IMR-90 (cell line): Measurements from ENCODE around the gene KCTD10. TPM values are rescaled to one million over a fixed set of nuclear protein-coding genes. Genes with fewer than 3 reads are reported as not detected.

Experiments
- ATAC-seq: fragments of 200-7000 bp; cut with Tn5 transposase; 2 replicates; pipeline ENCODE4 v1.9.1; 2020; ENCODE audit warnings: low read depth, mild to moderate bottlenecking, moderate library complexity
- BruUV-seq: library from RNA; stranded (reverse); fragments of 400-500 nt; replicated peaks from 2 replicates; lab custom pipeline; 2021; lab: Mats Ljungman, UMichigan
- CTCF ChIA-PET: fragments of 300-600 bp; formaldehyde crosslinking; extraction: SDS; loops from one replicate; lab custom pipeline; 2021; ENCODE audit warnings: antibody characterized with exemption; lab: Yijun Ruan, JAX
- POLR2A ChIA-PET: fragments of 300-600 bp; sonication (Branson Sonifier 250); formaldehyde crosslinking; loops from one replicate; lab custom pipeline; 2022; ENCODE audit warnings: antibody characterized with exemption; ENCODE audit not compliant: unreplicated experiment; lab: Charles Lee
- DNase-seq: peaks from one replicate; pipeline ENCODE4 v3.0.0; 2013
- H2AFZ ChIP-seq: replicated peaks from 2 replicates; pipeline ENCODE3; 2013; ENCODE audit warnings: low read length, mild to moderate bottlenecking; ENCODE audit not compliant: poor library complexity
- H2AK5ac ChIP-seq: 2 replicates; pipeline ENCODE4 v1.6.1; 2013; ENCODE audit warnings: low read depth, low read length, inconsistent platforms
- H2AK9ac ChIP-seq: replicated peaks from 2 replicates; pipeline ENCODE3; 2013; ENCODE audit warnings: mild to moderate bottlenecking, low read depth, low read length, moderate library complexity; ENCODE audit not compliant: poor library complexity
- H2BK120ac ChIP-seq: 2 replicates; pipeline ENCODE4 v1.6.1; 2013; ENCODE audit warnings: low read depth, low read length, inconsistent platforms
- H2BK15ac ChIP-seq: 3 replicates; pipeline ENCODE4 v1.6.1; 2013; ENCODE audit warnings: low read depth, low read length, inconsistent platforms
- H2BK20ac ChIP-seq: 2 replicates; pipeline ENCODE4 v1.6.1; 2013; ENCODE audit warnings: low read depth, mild to moderate bottlenecking, inconsistent platforms, low read length, moderate library complexity
- H2BK5ac ChIP-seq: 2 replicates; pipeline ENCODE4 v1.6.1; 2013; ENCODE audit warnings: mild to moderate bottlenecking, low read depth, low read length, inconsistent platforms; ENCODE audit not compliant: poor library complexity, severe bottlenecking
- H3K14ac ChIP-seq: replicated peaks from 2 replicates; pipeline ENCODE4 v1.6.1; 2013; ENCODE audit warnings: low read depth, low read length, inconsistent platforms
- H3K18ac ChIP-seq: 2 replicates; pipeline ENCODE4 v1.6.1; 2013; ENCODE audit warnings: low read depth, low read length, control low read depth
- H3K23ac ChIP-seq: 2 replicates; pipeline ENCODE4 v1.6.1; 2013; ENCODE audit warnings: low read depth, low read length, inconsistent platforms
- H3K27ac ChIP-seq: 2 replicates; pipeline ENCODE4 v1.5.1; 2013; ENCODE audit warnings: mild to moderate bottlenecking, control low read depth, low read length; ENCODE audit not compliant: insufficient read depth
- H3K27me3 ChIP-seq: 2 replicates; pipeline ENCODE4 v1.6.1; 2013; ENCODE audit warnings: low read length; ENCODE audit not compliant: control insufficient read depth, insufficient read depth
- H3K36me3 ChIP-seq: 2 replicates; pipeline ENCODE4 v1.6.1; 2013; ENCODE audit warnings: low read length, mixed read lengths; ENCODE audit not compliant: control insufficient read depth, insufficient read depth
- H3K4ac ChIP-seq: 2 replicates; pipeline ENCODE4 v1.6.1; 2013; ENCODE audit warnings: low read depth, low read length, inconsistent platforms
- H3K4me1 ChIP-seq: 2 replicates; pipeline ENCODE4 v1.6.1; 2013; ENCODE audit warnings: low read length, mixed read lengths; ENCODE audit not compliant: control insufficient read depth, insufficient read depth
- H3K4me2 ChIP-seq: 2 replicates; pipeline ENCODE4 v1.6.1; 2013; ENCODE audit warnings: low read depth, mild to moderate bottlenecking, control low read depth, low read length, moderate library complexity
- H3K4me3 ChIP-seq: 2 replicates; pipeline ENCODE4 v1.5.1; 2013; ENCODE audit warnings: low read depth, mild to moderate bottlenecking, control low read depth, low read length, moderate library complexity; ENCODE audit not compliant: insufficient read depth
- H3K56ac ChIP-seq: 2 replicates; pipeline ENCODE4 v1.6.1; 2013; ENCODE audit warnings: low read length, inconsistent platforms; ENCODE audit not compliant: insufficient read depth; ENCODE audit errors: extremely low read depth
- H3K79me1 ChIP-seq, 2 experiments: 2 replicates each; pipeline ENCODE4 v1.6.1; 2013; ENCODE audit warnings: low read length in 2 of 2, inconsistent platforms in 1 of 2, low read depth in 1 of 2
- H3K9ac ChIP-seq: 2 replicates; pipeline ENCODE4 v1.6.1; 2013; ENCODE audit warnings: low read depth, low read length, control low read depth
- H3K9me1 ChIP-seq: 2 replicates; pipeline ENCODE4 v1.6.1; 2013; ENCODE audit warnings: low read length, inconsistent platforms; ENCODE audit not compliant: insufficient read depth
- H3K9me3 ChIP-seq: 2 replicates; pipeline ENCODE4 v1.6.1; 2013; ENCODE audit warnings: low read length; ENCODE audit not compliant: control insufficient read depth, insufficient read depth
- H4K20me1 ChIP-seq: 2 replicates; pipeline ENCODE4 v1.6.1; 2013; ENCODE audit warnings: low read length, inconsistent platforms; ENCODE audit not compliant: insufficient read depth
- H4K5ac ChIP-seq: 2 replicates; pipeline ENCODE4 v1.6.1; 2013; ENCODE audit warnings: mild to moderate bottlenecking, low read depth, low read length, control low read depth
- H4K8ac ChIP-seq, 2 experiments: 2 replicates each; pipeline ENCODE4 v1.6.1; 2013; ENCODE audit warnings: low read depth in 2 of 2, low read length in 2 of 2, control low read depth in 1 of 2, inconsistent platforms in 1 of 2
- H4K91ac ChIP-seq: 2 replicates; pipeline ENCODE4 v1.6.1; 2013; ENCODE audit warnings: low read depth, low read length, inconsistent platforms; ENCODE audit not compliant: insufficient read depth
- RCOR1 ChIP-seq: IDR thresholded peaks from 2 replicates; pipeline ENCODE4 v1.6.1; 2012; ENCODE audit warnings: mild to moderate bottlenecking, low read length, improper control_type of control experiment; ENCODE audit not compliant: insufficient replicate concordance
- RFX5 ChIP-seq: IDR thresholded peaks from 2 replicates; pipeline ENCODE4 v1.8.0; 2012; ENCODE audit warnings: low read depth, mild to moderate bottlenecking, low read length, moderate library complexity
- WGBS, 2 experiments: methylation state at CpG; one replicate each; pipeline versions ENCODE4 v1.1.5 to v1.1.7; 2013; ENCODE audit warnings: missing lambda C conversion rate in 2 of 2; ENCODE audit not compliant: insufficient read length in 1 of 2; ENCODE audit errors: extremely low coverage in 2 of 2; 5-methylcytosine and 5-hydroxymethylcytosine counted together
- dilution Hi-C: fragments of 300-500 bp; cut with HindIII; formaldehyde crosslinking; loops from one replicate; pipeline ENCODE4 v1.14.3; 2018; ENCODE audit warnings: low sequenced_read_pairs; ENCODE audit not compliant: unreplicated experiment
- in situ Hi-C: fragments of 300-500 bp; cut with MboI; formaldehyde crosslinking; loops from 3 replicates; pipeline ENCODE4 v1.14.3; 2019; ENCODE audit warnings: low sequenced_read_pairs, inconsistent platforms, mixed read lengths
- intact Hi-C: fragments of 100-400 bp; cut with micrococcal nuclease; formaldehyde crosslinking; loops from 2 replicates; pipeline ENCODE4 v1.10.0; 2022
- polyA plus RNA-seq, 3 experiments: library from polyadenylated mRNA; depleted of rRNA; stranded (reverse); fragments of >200 nt; gene quantifications; 2 replicates each; pipeline ENCODE4 v1.2.3, GENCODE V29; 2012; ENCODE audit warnings: low replicate concordance in 1 of 3
- total RNA-seq: library from RNA; depleted of rRNA; stranded (reverse); fragments of >200 nt; gene quantifications from 2 replicates; pipeline ENCODE4 v1.2.3, GENCODE V29; 2012

The KCTD10 gene
- total and polyA plus RNA-seq, 2 of the 4 experiments (the other 2 are of a cell fraction), result 72.1 to 88.4 TPM

DNA sequence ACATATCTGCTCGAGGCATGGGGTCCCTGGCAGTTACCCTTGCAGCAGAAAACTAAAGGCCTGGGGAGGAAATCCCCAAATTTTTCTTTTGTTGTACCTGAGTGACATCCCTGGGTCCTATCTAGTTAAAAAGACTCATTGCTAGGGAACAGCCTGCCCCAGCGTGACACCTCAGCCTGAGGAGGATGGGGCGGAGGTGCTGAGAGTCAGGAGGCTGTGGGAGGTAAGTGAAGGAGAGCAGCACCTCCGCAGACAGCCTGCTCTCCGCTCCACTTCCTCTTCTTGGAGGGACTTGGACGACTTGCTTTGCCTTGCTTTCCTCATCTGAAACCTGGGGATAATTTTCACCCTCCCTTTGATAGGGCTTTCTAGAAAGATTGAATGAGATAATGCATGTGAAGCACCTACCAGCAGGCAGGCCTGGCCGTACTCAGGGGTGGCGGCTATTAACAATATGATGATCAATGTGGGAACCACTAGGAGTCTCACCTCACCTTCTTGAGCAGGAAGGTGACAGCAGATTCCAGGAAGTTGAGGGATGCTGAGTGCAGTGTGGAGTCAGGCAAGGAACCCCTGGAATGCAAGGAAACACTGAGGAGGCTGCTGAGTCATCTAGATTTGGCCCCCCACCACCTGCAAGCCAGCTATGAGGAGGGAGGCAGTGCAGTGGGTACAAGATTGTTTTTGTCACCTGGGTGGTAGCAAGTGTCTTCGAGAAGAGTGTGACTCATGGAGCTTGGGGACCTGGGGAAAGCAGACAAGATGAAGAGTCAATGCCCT lies 23.5 kb upstream of the KCTD10 start:
- no peak overlapping the region for H2BK20ac ChIP-seq
- H2BK120ac ChIP-seq, result no peak overlapping the region
- H4K5ac ChIP-seq, result no peak overlapping the region
- H4K20me1 ChIP-seq, result no peaks in the 10 kb centered on the region
- WGBS, 2 experiments, result 83% methylated on average over 1 of the region's 9 CpGs; no CpG with 5 or more reads in 1 of the 2 experiments
- no peak overlapping the region for H3K14ac ChIP-seq
- H3K56ac ChIP-seq, result no peak overlapping the region
- H2AFZ ChIP-seq, result no peak overlapping the region
- H3K79me1 ChIP-seq, result peaks cover 0 to 5% of the 10 kb centered on the region in 2 experiments; a peak in 1 of 4 replicates
- CTCF ChIA-PET, result no interaction called here
- H2AK5ac ChIP-seq, result no peak overlapping the region
- no peak overlapping the region for H3K23ac ChIP-seq
- DNase-seq, result no peak
- H2BK15ac ChIP-seq, result no peak overlapping the region
- no peak overlapping the region for H4K91ac ChIP-seq
- no peak overlapping the region for H3K18ac ChIP-seq
- no peak overlapping the region for H3K9ac ChIP-seq
- no peaks in the 10 kb centered on the region for H3K9me3 ChIP-seq
- H3K4ac ChIP-seq, result no peak overlapping the region
- in situ Hi-C loops (no loop called here), dilution Hi-C loops (no loop called here), intact Hi-C loops (no loop called here)
- H2BK5ac ChIP-seq, result no peak overlapping the region
- H3K27me3 ChIP-seq, result no peaks in the 10 kb centered on the region
- ATAC-seq, result no peak
- H4K8ac ChIP-seq, result no peak overlapping the region
- no peak overlapping the region for H3K4me2 ChIP-seq
- POLR2A ChIA-PET, result no interaction called here
- H2AK9ac ChIP-seq, result no peak overlapping the region
- peaks cover 52% of the 10 kb centered on the region for H3K36me3 ChIP-seq
- no peaks in the 10 kb centered on the region for H3K4me1 ChIP-seq
- no peak for TF ChIP-seq RCOR1
- no peak for TF ChIP-seq RFX5
- no TSS peak for BruUV-seq
- H3K27ac ChIP-seq, result no peak overlapping the region
- no peak overlapping the region for H3K4me3 ChIP-seq
- H3K9me1 ChIP-seq, result no peaks in the 10 kb centered on the region
